IPS-18c (cell line): Measurements from ENCODE around the gene GATB.

Source experiments
- H3K4me3 ChIP-seq: 2 replicates; pipeline ENCODE4 v1.7.0; 2013; ENCODE audit warnings: low read depth, mild to moderate bottlenecking, low read length, moderate library complexity; ENCODE audit not compliant: insufficient read depth
- H3K9me3 ChIP-seq: one replicate; pipeline ENCODE4 v1.6.1; 2013; ENCODE audit warnings: mild to moderate bottlenecking, low read length, moderate library complexity; ENCODE audit not compliant: control insufficient read depth, insufficient read depth

The GATB gene

DNA sequence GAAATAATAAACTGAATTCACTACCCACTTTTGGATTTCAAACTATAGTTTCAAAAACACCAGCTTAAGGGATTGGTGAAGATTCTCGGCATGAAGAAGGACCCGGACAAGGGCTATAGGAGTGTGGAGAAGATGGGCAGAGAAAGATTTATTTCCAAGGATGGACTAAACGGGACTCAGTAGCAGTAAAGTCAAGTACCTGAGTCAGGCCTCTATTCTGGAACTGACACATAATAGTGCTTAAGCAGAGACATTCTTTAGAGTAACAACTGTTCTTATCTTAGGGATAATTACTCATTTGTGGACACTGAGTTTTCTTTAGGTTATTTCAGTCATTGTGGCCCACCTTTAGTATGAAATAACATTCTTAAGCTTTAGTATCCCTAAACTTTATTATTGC, 134.6 kb downstream of the GATB start:
- Histone ChIP-seq H3K4me3 (no peak overlapping the region), H3K9me3 (no peaks in the 10 kb centered on the region)

DNA sequence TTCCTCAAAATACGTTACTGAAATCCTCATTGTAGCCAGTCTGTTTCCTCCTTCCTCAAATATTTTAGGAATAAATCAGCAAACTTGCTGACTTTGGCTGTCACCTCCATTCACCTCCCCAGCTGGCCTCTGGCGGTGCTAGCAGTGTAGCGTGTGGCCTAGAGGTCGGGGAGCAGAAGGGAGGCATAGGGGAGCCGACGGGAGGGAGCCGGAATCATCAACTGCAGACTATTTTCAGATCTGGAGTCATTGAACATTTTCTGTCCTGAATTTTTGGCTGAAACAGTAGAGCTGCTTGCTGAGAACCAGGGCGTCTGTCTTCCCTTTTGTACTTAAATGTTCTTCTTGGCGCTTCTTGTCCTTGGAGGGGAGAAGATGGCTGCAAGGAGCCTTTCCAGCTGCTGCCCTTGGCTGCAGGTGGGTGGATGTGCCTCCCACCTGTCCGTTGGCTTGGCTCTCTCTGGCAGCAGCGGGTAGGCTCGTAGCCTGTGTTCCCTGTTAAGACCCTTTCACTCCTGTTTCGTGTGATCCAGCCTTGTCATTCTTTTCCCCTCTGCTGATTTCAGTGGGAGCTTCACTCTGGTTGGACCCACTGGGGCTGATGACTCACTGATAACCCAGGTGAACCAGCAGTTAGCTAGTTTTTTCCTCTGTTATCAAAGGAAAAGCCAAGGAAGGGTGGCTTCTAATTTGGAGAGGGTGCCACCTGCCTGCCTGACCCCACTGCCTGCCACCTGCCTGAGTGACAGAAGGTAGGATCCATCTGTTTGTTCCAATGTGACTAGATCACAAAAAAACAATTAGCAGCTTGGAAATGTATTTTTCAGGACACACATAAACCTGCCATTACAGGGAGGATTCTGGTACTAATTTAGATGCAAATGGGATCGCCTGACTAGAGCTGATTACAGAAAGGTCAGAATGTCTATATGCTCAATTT, 135.9 kb downstream of the GATB start:
- Histone ChIP-seq H3K9me3 (no peaks in the 10 kb centered on the region), H3K4me3 (no peak overlapping the region)
